ENCODE measurements around the gene ABCC1. TPM values are rescaled to one million over a fixed set of nuclear protein-coding genes. Genes with fewer than 3 reads are reported as not detected.
"Not testable (repeated sequence)": the region's sequence is repeated elsewhere in the genome, so short reads cannot be mapped to it uniquely, and the experiment has no call there.

Gene ABCC1
- total and polyA plus RNA-seq, 2 donors, result 11.6 to 18.1 TPM

DNA sequence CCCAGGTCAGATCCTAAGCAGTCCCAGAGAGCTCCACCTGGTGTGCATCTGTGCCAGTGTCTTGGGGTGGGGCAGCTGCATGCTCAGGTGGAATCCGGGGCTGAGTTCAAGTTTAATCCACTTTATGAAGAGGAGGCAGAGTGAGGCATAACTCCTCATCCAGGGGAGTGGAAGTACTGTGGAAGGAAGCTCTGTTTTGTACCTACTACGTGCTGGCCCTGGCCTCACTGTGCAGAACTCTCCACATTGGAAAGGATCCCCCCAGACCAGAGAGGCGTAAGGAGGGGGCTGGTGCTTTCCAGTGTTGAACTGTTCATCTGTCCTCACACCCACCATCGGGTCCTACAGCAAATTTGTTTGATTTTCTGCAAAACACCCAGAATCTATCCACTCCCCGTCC, 195.9 kb downstream of the ABCC1 start:
- H3K4me3 ChIP-seq (ENCODE audit: low read length in 2 of 2), result no peak overlapping the region
- H3K27me3 ChIP-seq (ENCODE audit: control insufficient read depth in 2 of 2, insufficient read depth in 1 of 2, low read length in 1 of 2), result no peaks in the 10 kb centered on the region
- H3K36me3 ChIP-seq (ENCODE audit: control insufficient read depth in 2 of 2, insufficient read depth in 2 of 2, low read length in 1 of 2), result peaks cover 28 to 35% of the 10 kb centered on the region in 2 donors
- no peak overlapping the region for H3K27ac ChIP-seq (ENCODE audit: low read depth in 1 of 2, low read length in 1 of 2)
- DNase-seq (ENCODE audit: low read depth in 6 of 9, low spot score in 9 of 9), result no peak
- H3K4me1 ChIP-seq (ENCODE audit: control insufficient read depth in 2 of 2, insufficient read depth in 2 of 2, low read length in 2 of 2), result no peaks in the 10 kb centered on the region
- H3K9me3 ChIP-seq (ENCODE audit: control insufficient read depth in 2 of 2, insufficient read depth in 1 of 2, low read length in 1 of 2), result no peaks in the 10 kb centered on the region
- WGBS, result 99% methylated on average over 5 of the region's 5 CpGs

DNA sequence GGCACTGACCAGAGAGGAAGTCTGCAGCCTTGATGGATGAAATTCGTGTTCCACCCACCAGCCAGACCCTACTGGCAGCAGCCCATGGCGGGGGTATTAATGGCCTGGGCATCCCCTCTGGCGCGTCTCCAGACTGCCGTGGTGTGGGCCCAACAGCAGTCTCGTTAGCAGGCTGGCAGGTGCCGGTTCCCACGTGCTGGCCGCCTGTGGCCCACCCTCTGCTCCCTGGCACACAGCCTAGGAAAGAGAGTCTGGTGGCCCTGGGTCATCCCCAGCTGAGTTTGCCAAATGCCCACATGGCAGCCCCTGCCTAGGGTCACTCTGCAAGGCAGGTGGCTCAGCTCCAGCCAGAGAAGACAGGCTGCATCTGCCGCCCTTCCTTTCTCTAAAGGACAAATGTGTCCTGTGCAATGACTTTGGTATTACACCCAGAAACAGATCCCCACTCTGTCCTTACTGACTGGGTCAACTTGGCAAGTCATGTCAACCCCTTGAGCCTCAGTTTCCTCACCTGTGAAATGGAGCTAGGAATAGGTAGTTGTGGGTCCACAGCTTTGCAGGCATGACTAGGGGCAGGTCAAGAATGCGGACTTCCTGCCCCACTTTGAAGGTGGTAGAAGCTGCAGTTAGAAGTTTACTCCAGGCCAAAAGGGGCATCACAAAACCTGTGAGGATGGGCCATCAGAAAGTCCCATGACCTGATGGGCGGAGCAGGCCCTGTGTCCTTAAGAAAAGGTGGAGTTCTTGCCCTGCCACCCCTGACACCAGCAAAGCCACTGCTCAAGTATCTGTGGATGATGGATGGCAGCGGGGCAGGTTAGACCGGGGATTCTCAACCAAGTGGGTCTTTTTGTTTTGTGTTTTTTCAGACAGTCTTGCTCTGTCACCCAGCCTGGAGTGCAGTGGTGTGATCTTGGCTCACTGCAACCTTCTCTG, 197.2 kb downstream of the ABCC1 start:
- Histone ChIP-seq H3K4me3 (ENCODE audit: low read length in 2 of 2) (no peak overlapping the region), H3K9me3 (ENCODE audit: control insufficient read depth in 2 of 2, insufficient read depth in 1 of 2, low read length in 1 of 2) (no peaks in the 10 kb centered on the region), H3K36me3 (ENCODE audit: control insufficient read depth in 2 of 2, insufficient read depth in 2 of 2, low read length in 1 of 2) (peaks cover 16 to 21% of the 10 kb centered on the region in 2 donors), H3K27ac (ENCODE audit: low read depth in 1 of 2, low read length in 1 of 2) (no peak overlapping the region), H3K4me1 (ENCODE audit: control insufficient read depth in 2 of 2, insufficient read depth in 2 of 2, low read length in 2 of 2) (no peaks in the 10 kb centered on the region), H3K27me3 (ENCODE audit: control insufficient read depth in 2 of 2, insufficient read depth in 1 of 2, low read length in 1 of 2) (no peaks in the 10 kb centered on the region)
- DNase-seq (ENCODE audit: low read depth in 6 of 9, low spot score in 9 of 9), result no peak
- 93% methylated on average over 14 of the region's 14 CpGs for WGBS

DNA sequence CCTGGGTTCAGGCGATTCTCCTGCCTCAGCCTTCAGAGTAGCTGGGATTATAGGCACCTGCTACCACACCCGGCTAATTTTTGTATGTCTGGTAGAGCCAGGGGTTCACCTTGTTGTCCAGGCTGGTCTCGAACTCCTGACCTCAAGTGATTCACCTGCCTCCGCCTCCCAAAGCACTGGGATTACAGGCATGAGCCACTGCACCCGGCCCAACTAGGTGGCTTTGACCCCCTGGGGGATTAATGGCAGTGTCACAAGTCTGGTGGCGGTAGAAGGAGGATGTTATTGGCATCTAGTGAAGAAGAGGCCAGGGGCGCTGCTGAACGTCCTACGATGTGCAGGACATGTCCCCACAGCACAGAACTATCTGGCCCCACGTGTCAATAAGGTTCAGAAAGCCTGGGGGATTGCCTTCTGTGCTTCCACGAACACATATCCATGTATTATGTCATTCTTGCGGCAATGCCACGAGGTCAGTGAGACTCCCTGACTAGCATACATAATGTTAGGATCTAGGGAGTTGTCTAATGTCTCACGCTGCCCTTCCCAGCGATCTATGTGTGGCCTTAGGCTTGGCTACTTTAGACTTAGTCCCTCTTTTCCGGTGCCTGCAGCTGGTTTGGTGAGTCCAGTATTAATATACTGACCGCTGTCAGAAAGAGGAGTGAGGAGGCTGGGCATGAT, 198.0 kb downstream of the ABCC1 start:
- H3K4me3 ChIP-seq (ENCODE audit: low read length in 2 of 2), result no peak overlapping the region
- 97% methylated on average over 17 of the region's 17 CpGs for WGBS
- H3K4me1 ChIP-seq (ENCODE audit: control insufficient read depth in 2 of 2, insufficient read depth in 2 of 2, low read length in 2 of 2), result no peaks in the 10 kb centered on the region
- H3K36me3 ChIP-seq (ENCODE audit: control insufficient read depth in 2 of 2, insufficient read depth in 2 of 2, low read length in 1 of 2), result peaks cover 10 to 15% of the 10 kb centered on the region in 2 donors
- H3K27ac ChIP-seq (ENCODE audit: low read depth in 1 of 2, low read length in 1 of 2), result no peak overlapping the region
- no peaks in the 10 kb centered on the region for H3K9me3 ChIP-seq (ENCODE audit: control insufficient read depth in 2 of 2, insufficient read depth in 1 of 2, low read length in 1 of 2)
- DNase-seq (ENCODE audit: low read depth in 6 of 9, low spot score in 9 of 9), result no peak
- H3K27me3 ChIP-seq (ENCODE audit: control insufficient read depth in 2 of 2, insufficient read depth in 1 of 2, low read length in 1 of 2), result no peaks in the 10 kb centered on the region

DNA sequence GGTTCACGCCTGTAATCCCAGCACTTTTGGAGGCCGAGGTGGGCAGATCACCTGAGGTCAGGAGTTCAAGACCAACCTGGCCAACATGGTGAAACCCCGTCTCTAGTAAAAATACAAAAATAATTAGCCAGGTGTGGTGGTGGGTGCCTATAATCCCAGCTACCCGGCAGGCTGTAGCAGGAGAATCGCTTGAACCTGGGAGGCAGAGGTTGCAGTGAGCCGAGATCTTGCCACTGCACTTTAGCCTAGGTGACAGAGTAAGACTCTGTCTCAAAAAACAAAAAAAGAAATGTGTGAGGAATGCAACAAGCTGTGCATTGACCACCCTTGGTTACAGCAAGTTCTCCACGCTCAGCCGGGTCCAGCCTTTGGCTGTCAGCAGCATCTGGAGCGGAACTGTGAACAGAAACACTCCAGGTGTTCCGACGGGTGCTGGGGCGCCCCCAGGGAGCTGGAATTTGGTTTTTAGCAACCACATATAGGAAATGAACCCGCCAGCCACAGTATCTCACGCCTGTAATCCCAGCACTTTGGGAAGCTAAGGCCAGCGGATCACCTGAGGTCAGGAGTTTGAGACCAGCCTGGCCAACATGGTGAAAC, 198.7 kb downstream of the ABCC1 start:
- not testable (repeated sequence) for H3K9me3 ChIP-seq (ENCODE audit: control insufficient read depth in 2 of 2, insufficient read depth in 1 of 2, low read length in 1 of 2); H3K4me3 ChIP-seq (ENCODE audit: low read length in 2 of 2); H3K27me3 ChIP-seq (ENCODE audit: control insufficient read depth in 2 of 2, insufficient read depth in 1 of 2, low read length in 1 of 2); H3K4me1 ChIP-seq (ENCODE audit: control insufficient read depth in 2 of 2, insufficient read depth in 2 of 2, low read length in 2 of 2); H3K27ac ChIP-seq (ENCODE audit: low read depth in 1 of 2, low read length in 1 of 2); DNase-seq (ENCODE audit: low read depth in 6 of 9, low spot score in 9 of 9)
- WGBS, result 93% methylated on average over 15 of the region's 15 CpGs
- H3K36me3 ChIP-seq (ENCODE audit: control insufficient read depth in 2 of 2, insufficient read depth in 2 of 2, low read length in 1 of 2), result peaks cover 7 to 13% of the 10 kb centered on the region in 2 donors

DNA sequence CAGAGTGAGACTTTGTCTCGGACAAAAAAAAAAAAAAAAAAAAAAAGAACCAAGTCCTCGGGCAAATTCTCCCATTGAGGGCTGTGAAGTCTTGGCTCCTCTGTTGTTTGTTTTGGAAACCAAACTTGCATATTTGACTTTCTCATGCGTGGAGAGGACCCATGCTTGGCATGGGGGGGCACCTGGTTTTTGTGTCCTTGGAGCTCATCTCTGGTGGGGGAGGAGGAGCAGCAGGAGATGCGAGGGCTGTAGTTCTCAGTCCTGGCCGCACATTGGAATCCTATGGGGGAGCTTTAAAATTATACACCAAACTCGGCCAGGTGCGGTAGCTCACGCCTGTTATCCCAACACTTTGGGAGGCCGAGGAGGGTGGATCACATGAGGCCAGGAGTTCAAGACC, 199.3 kb downstream of the ABCC1 start:
- DNase-seq (ENCODE audit: low read depth in 6 of 9, low spot score in 9 of 9), result no peak
- peaks cover 4 to 6% of the 10 kb centered on the region in 2 donors for H3K36me3 ChIP-seq (ENCODE audit: control insufficient read depth in 2 of 2, insufficient read depth in 2 of 2, low read length in 1 of 2)
- H3K4me1 ChIP-seq (ENCODE audit: control insufficient read depth in 2 of 2, insufficient read depth in 2 of 2, low read length in 2 of 2), result no peaks in the 10 kb centered on the region
- H3K27me3 ChIP-seq (ENCODE audit: control insufficient read depth in 2 of 2, insufficient read depth in 1 of 2, low read length in 1 of 2), result no peaks in the 10 kb centered on the region
- H3K4me3 ChIP-seq (ENCODE audit: low read length in 2 of 2), result no peak overlapping the region
- no peak overlapping the region for H3K27ac ChIP-seq (ENCODE audit: low read depth in 1 of 2, low read length in 1 of 2)
- no peaks in the 10 kb centered on the region for H3K9me3 ChIP-seq (ENCODE audit: control insufficient read depth in 2 of 2, insufficient read depth in 1 of 2, low read length in 1 of 2)
- WGBS, result 94% methylated on average over 9 of the region's 9 CpGs

GRCh38 chr16:16149710-16150116, 200.3 kb downstream of the ABCC1 start:
- Histone ChIP-seq H3K9me3 (ENCODE audit: control insufficient read depth in 2 of 2, insufficient read depth in 1 of 2, low read length in 1 of 2) (no peaks in the 10 kb centered on the region), H3K4me3 (ENCODE audit: low read length in 2 of 2) (no peak overlapping the region), H3K27me3 (ENCODE audit: control insufficient read depth in 2 of 2, insufficient read depth in 1 of 2, low read length in 1 of 2) (no peaks in the 10 kb centered on the region), H3K36me3 (ENCODE audit: control insufficient read depth in 2 of 2, insufficient read depth in 2 of 2, low read length in 1 of 2) (no peaks in the 10 kb centered on the region), H3K27ac (ENCODE audit: low read depth in 1 of 2, low read length in 1 of 2) (no peak overlapping the region), H3K4me1 (ENCODE audit: control insufficient read depth in 2 of 2, insufficient read depth in 2 of 2, low read length in 2 of 2) (no peaks in the 10 kb centered on the region)
- WGBS, result 97% methylated on average over 10 of the region's 10 CpGs
- DNase-seq (ENCODE audit: low read depth in 6 of 9, low spot score in 9 of 9), result no peak

- WGBS, result 94% methylated on average over 28 of the region's 28 CpGs
- DNase-seq (ENCODE audit: low read depth in 6 of 9, low spot score in 9 of 9), result no peak
- Histone ChIP-seq H3K27ac (ENCODE audit: low read depth in 1 of 2, low read length in 1 of 2) (no peak overlapping the region), H3K4me3 (ENCODE audit: low read length in 2 of 2) (no peak overlapping the region), H3K36me3 (ENCODE audit: control insufficient read depth in 2 of 2, insufficient read depth in 2 of 2, low read length in 1 of 2) (no peaks in the 10 kb centered on the region), H3K9me3 (ENCODE audit: control insufficient read depth in 2 of 2, insufficient read depth in 1 of 2, low read length in 1 of 2) (no peaks in the 10 kb centered on the region), H3K4me1 (ENCODE audit: control insufficient read depth in 2 of 2, insufficient read depth in 2 of 2, low read length in 2 of 2) (no peaks in the 10 kb centered on the region), H3K27me3 (ENCODE audit: control insufficient read depth in 2 of 2, insufficient read depth in 1 of 2, low read length in 1 of 2) (no peaks in the 10 kb centered on the region)
Measured at GRCh38 chr16:16150117-16150877, 200.9 kb downstream of the ABCC1 start.

GRCh38 chr16:16150878-16151152, 201.4 kb downstream of the ABCC1 start:
- H3K27me3 ChIP-seq (ENCODE audit: control insufficient read depth in 2 of 2, insufficient read depth in 1 of 2, low read length in 1 of 2), result no peaks in the 10 kb centered on the region
- WGBS, result 94% methylated on average over 4 of the region's 4 CpGs
- H3K9me3 ChIP-seq (ENCODE audit: control insufficient read depth in 2 of 2, insufficient read depth in 1 of 2, low read length in 1 of 2), result no peaks in the 10 kb centered on the region
- H3K36me3 ChIP-seq (ENCODE audit: control insufficient read depth in 2 of 2, insufficient read depth in 2 of 2, low read length in 1 of 2), result no peaks in the 10 kb centered on the region
- no peaks in the 10 kb centered on the region for H3K4me1 ChIP-seq (ENCODE audit: control insufficient read depth in 2 of 2, insufficient read depth in 2 of 2, low read length in 2 of 2)
- no peak overlapping the region for H3K4me3 ChIP-seq (ENCODE audit: low read length in 2 of 2)
- no peak for DNase-seq (ENCODE audit: low read depth in 6 of 9, low spot score in 9 of 9)
- H3K27ac ChIP-seq (ENCODE audit: low read depth in 1 of 2, low read length in 1 of 2), result no peak overlapping the region
